GM18861 (cell line): ENCODE data around the gene TBC1D3L.
"Not testable (repeated sequence)": the region's sequence is repeated elsewhere in the genome, so short reads cannot be mapped to it uniquely, and the experiment has no call there.

Experiments
- ATAC-seq: cut with Tn5 transposase; IDR thresholded peaks from one replicate; pipeline ENCODE4 v1.9.1; 2021; ENCODE audit not compliant: unreplicated experiment

TBC1D3L gene

DNA sequence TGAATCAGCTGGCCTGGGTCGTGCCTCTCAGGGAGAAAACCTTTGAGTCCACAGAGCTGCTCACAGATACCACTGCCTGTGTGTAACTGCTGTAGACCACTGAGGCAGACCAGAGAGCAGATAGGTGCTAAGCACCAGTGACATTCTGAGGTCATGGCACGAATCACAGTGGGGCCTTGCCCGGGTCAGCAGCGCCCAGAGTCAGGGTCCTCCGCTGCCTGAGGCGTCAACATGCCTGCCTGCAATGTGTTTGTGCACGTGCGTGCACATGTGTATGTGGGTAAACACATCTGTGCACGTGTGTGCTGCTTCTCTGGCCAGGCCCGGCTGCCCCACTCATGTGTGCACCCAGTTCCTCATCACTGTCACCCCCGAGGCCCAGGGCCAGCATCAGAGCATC is at the start of gene TBC1D3L:
Gene TBC1D3L (minus strand): TSS at position 101 of the 400 bp plus-strand sequence. CDS start 1,540 bp downstream, outside the sequence.
- not testable (repeated sequence) for ATAC-seq

DNA sequence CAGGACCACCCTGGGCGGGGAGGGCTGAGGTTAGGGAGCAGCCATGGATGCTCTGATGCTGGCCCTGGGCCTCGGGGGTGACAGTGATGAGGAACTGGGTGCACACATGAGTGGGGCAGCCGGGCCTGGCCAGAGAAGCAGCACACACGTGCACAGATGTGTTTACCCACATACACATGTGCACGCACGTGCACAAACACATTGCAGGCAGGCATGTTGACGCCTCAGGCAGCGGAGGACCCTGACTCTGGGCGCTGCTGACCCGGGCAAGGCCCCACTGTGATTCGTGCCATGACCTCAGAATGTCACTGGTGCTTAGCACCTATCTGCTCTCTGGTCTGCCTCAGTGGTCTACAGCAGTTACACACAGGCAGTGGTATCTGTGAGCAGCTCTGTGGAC is 14.8 kb upstream of the TBC1D3L start, which contains the start of gene TBC1D3D:
Gene TBC1D3D (plus strand): TSS at position 301 of the 400 bp plus-strand sequence. CDS start 1,585 bp downstream, outside the sequence.
- ATAC-seq: not testable (repeated sequence)
